Fibroblast of villous mesenchyme (primary cell): ENCODE data around the gene RBM45. TPM values are rescaled to one million over a fixed set of nuclear protein-coding genes. Genes with fewer than 3 reads are reported as not detected.

Source experiments
- DNase-seq: peaks from one replicate; pipeline ENCODE4 v3.0.0-alpha.2; 2010; ENCODE audit warnings: low read depth
- H3K4me3 ChIP-seq: 2 replicates; pipeline ENCODE4 v1.5.1; 2011; ENCODE audit warnings: low read depth, mild to moderate bottlenecking, low read length
- total RNA-seq: library from RNA; depleted of rRNA; stranded (reverse); fragments of >200 nt; gene quantifications from 2 replicates; pipeline ENCODE4 v1.2.3, GENCODE V29; 2012
- TF ChIP-seq, protein P1 (sequence below): IDR thresholded peaks from 2 replicates; pipeline ENCODE4 v1.5.1; 2012; ENCODE audit warnings: low read depth, mild to moderate bottlenecking, low read length; ENCODE audit not compliant: insufficient read depth

RBM45 gene
- total RNA-seq, 1 donor, result 19.0 TPM

DNA sequence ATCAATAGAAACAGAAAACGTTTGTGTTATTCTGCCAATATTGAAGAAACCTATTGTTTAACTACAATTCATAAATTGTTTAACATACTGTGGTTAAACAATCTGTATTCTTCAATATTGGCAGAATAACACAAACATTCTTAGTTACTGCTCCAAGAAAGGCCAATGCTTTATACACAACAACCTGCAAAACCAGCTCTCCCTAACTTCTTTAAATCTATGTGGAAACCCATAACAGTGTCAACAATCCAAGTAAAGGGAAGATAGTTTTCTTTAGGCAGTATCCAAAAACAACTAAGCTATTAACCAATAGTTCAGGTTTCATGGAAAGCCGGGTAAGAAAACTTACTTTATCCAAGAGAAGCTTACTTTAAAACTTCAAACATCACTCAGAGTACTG lies 6.2 kb upstream of the RBM45 start:
- H3K4me3 ChIP-seq, result no peak overlapping the region
- TF ChIP-seq, protein P1, sequence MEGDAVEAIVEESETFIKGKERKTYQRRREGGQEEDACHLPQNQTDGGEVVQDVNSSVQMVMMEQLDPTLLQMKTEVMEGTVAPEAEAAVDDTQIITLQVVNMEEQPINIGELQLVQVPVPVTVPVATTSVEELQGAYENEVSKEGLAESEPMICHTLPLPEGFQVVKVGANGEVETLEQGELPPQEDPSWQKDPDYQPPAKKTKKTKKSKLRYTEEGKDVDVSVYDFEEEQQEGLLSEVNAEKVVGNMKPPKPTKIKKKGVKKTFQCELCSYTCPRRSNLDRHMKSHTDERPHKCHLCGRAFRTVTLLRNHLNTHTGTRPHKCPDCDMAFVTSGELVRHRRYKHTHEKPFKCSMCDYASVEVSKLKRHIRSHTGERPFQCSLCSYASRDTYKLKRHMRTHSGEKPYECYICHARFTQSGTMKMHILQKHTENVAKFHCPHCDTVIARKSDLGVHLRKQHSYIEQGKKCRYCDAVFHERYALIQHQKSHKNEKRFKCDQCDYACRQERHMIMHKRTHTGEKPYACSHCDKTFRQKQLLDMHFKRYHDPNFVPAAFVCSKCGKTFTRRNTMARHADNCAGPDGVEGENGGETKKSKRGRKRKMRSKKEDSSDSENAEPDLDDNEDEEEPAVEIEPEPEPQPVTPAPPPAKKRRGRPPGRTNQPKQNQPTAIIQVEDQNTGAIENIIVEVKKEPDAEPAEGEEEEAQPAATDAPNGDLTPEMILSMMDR, result no peak
- no peak for DNase-seq

DNA sequence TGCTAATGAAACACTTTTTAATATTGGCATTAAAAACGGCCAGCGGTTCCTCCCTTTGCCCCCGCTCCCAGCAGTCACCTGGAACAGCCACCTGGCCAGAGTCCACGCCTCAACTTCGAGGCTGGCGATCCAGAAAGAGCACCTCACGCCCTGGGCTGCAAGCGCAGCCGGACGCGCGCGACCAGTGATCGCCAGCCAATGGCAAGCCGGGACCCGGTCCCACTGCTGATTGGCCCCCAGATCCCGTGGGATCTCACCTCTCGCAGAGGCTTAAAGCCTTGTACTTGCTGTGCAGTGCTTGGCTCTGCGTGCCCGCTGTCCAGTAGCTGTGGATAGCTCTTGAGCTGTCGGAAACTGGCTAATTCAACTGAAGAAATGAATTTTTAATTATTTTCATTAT lies 4.1 kb upstream of the RBM45 start:
- no peak for DNase-seq
- TF ChIP-seq, protein P1, result no peak
- H3K4me3 ChIP-seq, result no peak overlapping the region

DNA sequence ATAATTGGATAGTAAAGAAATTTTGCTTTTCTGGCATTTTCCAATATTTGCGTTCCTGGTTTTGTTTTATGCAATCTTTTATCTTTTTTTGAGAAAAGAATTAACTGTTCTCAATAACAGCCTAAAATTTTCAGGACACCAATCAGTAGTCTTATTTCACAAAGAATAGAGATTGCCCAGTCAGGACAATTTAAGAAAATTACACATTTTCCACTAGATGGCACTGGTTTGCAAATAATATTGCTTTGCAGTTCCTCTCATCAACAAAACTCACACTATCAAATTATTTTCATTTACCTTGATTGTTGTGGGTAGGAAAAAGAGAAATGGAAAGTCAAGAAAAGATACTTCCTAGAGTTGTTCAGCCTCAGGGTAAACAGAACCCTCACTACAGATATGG lies 2.4 kb upstream of the RBM45 start:
- TF ChIP-seq, protein P1, result peak; percentile 57
- DNase-seq, result peak; percentile 47
- H3K4me3 ChIP-seq, result no peak overlapping the region

DNA sequence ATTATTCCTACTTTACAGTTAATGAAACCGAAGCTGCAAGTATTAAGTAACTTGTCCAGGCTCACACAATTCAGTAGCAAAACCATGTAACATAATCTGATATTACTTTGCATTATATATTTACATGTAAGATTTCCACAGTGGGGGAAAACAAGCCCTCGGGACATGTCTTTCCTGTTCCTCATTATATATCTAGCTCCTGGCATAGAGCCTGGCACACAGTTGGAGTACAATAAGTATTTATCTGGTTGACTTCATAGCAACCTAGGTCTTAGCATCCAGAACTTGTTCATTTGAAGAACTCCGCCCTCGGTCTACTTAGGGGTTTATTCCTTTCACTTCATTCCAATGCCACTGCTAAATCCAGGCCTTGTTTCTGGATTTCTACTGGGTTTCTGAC lies 1.6 kb upstream of the RBM45 start:
- DNase-seq, result no peak
- no peak overlapping the region for H3K4me3 ChIP-seq
- TF ChIP-seq, protein P1, result no peak

GRCh38 chr2:178111743-178112142 lies 494 bp upstream of the RBM45 start:
- TF ChIP-seq, protein P1, result no peak
- DNase-seq, result no peak
- H3K4me3 ChIP-seq, result no peak overlapping the region

DNA sequence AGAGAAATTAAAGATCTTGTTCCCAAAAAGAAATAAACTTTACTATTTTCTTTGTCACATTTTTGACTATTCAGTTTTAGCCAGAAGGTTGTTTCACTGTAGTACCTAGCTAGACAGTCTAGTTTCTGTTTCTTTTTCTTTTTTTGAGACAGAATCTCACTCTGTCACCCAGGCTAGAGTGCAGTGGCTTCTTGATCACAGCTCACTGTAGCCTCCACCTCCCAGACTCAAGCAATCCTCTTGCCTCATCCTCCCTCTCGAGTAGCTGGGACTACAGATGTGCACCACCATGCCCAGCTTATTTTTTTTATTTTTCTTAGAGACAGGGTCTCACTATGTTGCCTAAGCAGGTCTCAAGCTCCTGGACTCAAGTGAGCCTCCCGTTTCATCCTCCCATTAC lies 2.2 kb downstream of the RBM45 start:
- no peak for DNase-seq
- H3K4me3 ChIP-seq, result no peak overlapping the region

GRCh38 chr2:178115271-178115670 lies 3.0 kb downstream of the RBM45 start:
- DNase-seq, result no peak
- TF ChIP-seq, protein P1, result no peak
- H3K4me3 ChIP-seq, result no peak overlapping the region

More for the DNA sequence above, 2.2 kb downstream of the RBM45 start:
- TF ChIP-seq, protein P1, result no peak
